PC-9 (cell line): ENCODE measurements around the gene PI4K2A. TPM values are rescaled to one million over a fixed set of nuclear protein-coding genes. Genes with fewer than 3 reads are reported as not detected.
A peak's percentile ranks its signal among the peaks of the same experiment; 100 is the strongest.

Experiments
- BruUV-seq: library from RNA; stranded (reverse); fragments of 400-500 nt; replicated peaks from 2 replicates; lab custom pipeline; 2021; lab: Mats Ljungman, UMichigan
- CTCF ChIA-PET: fragments of 300-600 bp; sonication (Branson Sonifier 250); formaldehyde crosslinking; loops from one replicate; lab custom pipeline; 2022; ENCODE audit warnings: antibody characterized with exemption; lab: Charles Lee
- POLR2A ChIA-PET: fragments of 300-600 bp; sonication (Branson Sonifier 250); formaldehyde crosslinking; loops from one replicate; lab custom pipeline; 2022; ENCODE audit warnings: antibody characterized with exemption; ENCODE audit not compliant: unreplicated experiment; lab: Charles Lee
- DNase-seq, 2 experiments: peaks; one replicate each; pipeline versions ENCODE4 v3.0.0 to v3.0.0-alpha.2; 2015 to 2022; ENCODE audit warnings: mixed read lengths in 1 of 2
- H2AFZ ChIP-seq: fragments of 200-600 bp; sonication (generic); 2 replicates; pipeline ENCODE4 v1.8.1; 2017; ENCODE audit warnings: antibody characterized with exemption
- H3F3A ChIP-seq: fragments of 200-600 bp; sonication (generic); 2 replicates; pipeline ENCODE4 v1.8.1; 2017; ENCODE audit warnings: antibody characterized with exemption, mild to moderate bottlenecking, low read depth; ENCODE audit not compliant: insufficient read depth
- H3K27ac ChIP-seq: fragments of 200-600 bp; sonication (generic); 2 replicates; pipeline ENCODE4 v1.6.1; 2016; ENCODE audit warnings: mixed run types
- H3K27me3 ChIP-seq: fragments of 200-600 bp; sonication (generic); 2 replicates; pipeline ENCODE4 v1.6.1; 2016; ENCODE audit warnings: low read depth, mixed run types; ENCODE audit not compliant: insufficient read depth
- H3K36me3 ChIP-seq: fragments of 200-600 bp; sonication (generic); 2 replicates; pipeline ENCODE4 v1.6.1; 2016; ENCODE audit warnings: low read depth, mixed run types
- H3K4me1 ChIP-seq: fragments of 200-600 bp; sonication (generic); replicated peaks from 2 replicates; pipeline ENCODE4 v1.6.1; 2016; ENCODE audit warnings: mixed run types; ENCODE audit not compliant: insufficient read depth
- H3K4me2 ChIP-seq: fragments of 200-600 bp; sonication (generic); 2 replicates; pipeline ENCODE4 v1.6.1; 2017; ENCODE audit warnings: mixed run types
- H3K4me3 ChIP-seq: fragments of 200-600 bp; sonication (generic); 2 replicates; pipeline ENCODE4 v1.6.1; 2016; ENCODE audit warnings: mixed run types
- H3K79me2 ChIP-seq: fragments of 200-600 bp; sonication (generic); 2 replicates; pipeline ENCODE4 v1.6.1; 2017; ENCODE audit warnings: low read depth, mixed run types
- H3K9me2 ChIP-seq: fragments of 200-600 bp; sonication (generic); 2 replicates; pipeline ENCODE4 v1.8.1; 2017; ENCODE audit warnings: mild to moderate bottlenecking; ENCODE audit not compliant: insufficient read depth
- H3K9me3 ChIP-seq: fragments of 200-600 bp; sonication (generic); 2 replicates; pipeline ENCODE4 v1.8.1; 2016; ENCODE audit warnings: low read depth; ENCODE audit not compliant: insufficient read depth
- H4K20me1 ChIP-seq: fragments of 200-600 bp; sonication (generic); 2 replicates; pipeline ENCODE4 v1.8.1; 2017; ENCODE audit not compliant: insufficient read depth
- EZH2 ChIP-seq: fragments of 200-600 bp; sonication (generic); IDR thresholded peaks from 2 replicates; pipeline ENCODE4 v1.8.0; 2017; ENCODE audit warnings: antibody characterized with exemption, low read depth
- intact Hi-C: fragments of 100-400 bp; cut with micrococcal nuclease; formaldehyde crosslinking; loops from one replicate; pipeline ENCODE4 v1.10.0; 2022; ENCODE audit not compliant: unreplicated experiment
- total RNA-seq: library from RNA; stranded (reverse); gene quantifications from 2 replicates; pipeline ENCODE4 v1.2.3, GENCODE V29; 2021
- TF ChIP-seq, protein P1 (sequence below): fragments of 200-600 bp; sonication (generic); conservative IDR thresholded peaks from 2 replicates; pipeline ENCODE4 v1.6.1; 2017; ENCODE audit warnings: mixed run types, antibody characterized with exemption, mild to moderate bottlenecking, moderate library complexity

The PI4K2A gene
- total RNA-seq, 1 experiment from 2014 or later = 20.3 TPM

DNA sequence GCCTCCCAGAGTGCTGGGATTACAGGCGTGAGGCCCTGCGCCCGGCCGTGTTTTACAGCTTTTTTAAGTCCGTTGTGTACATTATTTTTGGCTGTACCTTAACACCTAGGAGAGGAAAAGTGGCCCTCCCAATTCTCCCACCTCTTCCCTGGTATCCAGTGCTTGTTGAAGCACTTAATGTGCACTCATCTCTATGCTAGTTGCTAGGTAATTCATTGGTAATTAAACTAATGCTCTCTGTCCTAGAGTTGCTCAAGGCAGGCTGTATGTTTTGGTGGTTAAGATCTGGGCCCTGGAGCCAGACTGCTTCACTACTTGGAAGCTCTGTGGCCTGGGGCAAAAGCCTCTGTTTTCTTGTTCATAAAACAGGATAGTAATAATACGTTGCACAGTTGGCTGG lies 27.0 kb downstream of the PI4K2A start:
- ChIA-PET CTCF (no interaction called here), POLR2A (no interaction called here)
- Histone ChIP-seq H3K36me3 (no peaks in the 10 kb centered on the region), H2AFZ (no peak overlapping the region), H3K79me2 (no peaks in the 10 kb centered on the region), H3K27ac (no peak overlapping the region), H3F3A (no peaks in the 10 kb centered on the region), H3K4me1 (no peaks in the 10 kb centered on the region), H3K4me2 (no peak overlapping the region), H3K4me3 (no peak overlapping the region), H3K9me2 (no peaks in the 10 kb centered on the region), H3K9me3 (no peaks in the 10 kb centered on the region), H3K27me3 (no peaks in the 10 kb centered on the region), H4K20me1 (no peaks in the 10 kb centered on the region)
- no peak for DNase-seq
- no TSS peak for BruUV-seq
- intact Hi-C loops = no loop called here
- TF ChIP-seq, protein P1, sequence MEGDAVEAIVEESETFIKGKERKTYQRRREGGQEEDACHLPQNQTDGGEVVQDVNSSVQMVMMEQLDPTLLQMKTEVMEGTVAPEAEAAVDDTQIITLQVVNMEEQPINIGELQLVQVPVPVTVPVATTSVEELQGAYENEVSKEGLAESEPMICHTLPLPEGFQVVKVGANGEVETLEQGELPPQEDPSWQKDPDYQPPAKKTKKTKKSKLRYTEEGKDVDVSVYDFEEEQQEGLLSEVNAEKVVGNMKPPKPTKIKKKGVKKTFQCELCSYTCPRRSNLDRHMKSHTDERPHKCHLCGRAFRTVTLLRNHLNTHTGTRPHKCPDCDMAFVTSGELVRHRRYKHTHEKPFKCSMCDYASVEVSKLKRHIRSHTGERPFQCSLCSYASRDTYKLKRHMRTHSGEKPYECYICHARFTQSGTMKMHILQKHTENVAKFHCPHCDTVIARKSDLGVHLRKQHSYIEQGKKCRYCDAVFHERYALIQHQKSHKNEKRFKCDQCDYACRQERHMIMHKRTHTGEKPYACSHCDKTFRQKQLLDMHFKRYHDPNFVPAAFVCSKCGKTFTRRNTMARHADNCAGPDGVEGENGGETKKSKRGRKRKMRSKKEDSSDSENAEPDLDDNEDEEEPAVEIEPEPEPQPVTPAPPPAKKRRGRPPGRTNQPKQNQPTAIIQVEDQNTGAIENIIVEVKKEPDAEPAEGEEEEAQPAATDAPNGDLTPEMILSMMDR = no peak
- TF ChIP-seq EZH2 = no peak

DNA sequence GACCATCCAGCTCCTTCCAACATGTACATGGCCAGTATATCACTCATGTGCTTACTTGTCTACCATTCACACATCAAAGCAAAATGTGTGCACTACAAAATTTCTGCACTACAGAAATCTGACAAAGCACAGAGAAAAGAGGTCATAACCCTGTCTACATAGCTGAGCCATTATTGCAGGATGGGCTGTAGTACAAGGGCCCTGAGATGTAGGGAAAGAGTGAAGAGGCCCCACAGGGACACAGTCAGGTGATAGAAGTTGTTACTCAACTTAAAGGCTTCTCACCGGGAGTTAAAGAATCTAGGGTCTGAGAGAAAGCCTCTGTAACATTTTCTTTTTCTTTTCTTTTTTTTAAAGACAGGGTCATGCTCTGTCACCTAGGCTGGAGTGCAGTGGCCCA lies 29.1 kb downstream of the PI4K2A start:
- no peak overlapping the region for H3K4me2 ChIP-seq
- no peaks in the 10 kb centered on the region for H3K36me3 ChIP-seq
- TF ChIP-seq, protein P1 = no peak
- TF ChIP-seq EZH2 = no peak
- no peaks in the 10 kb centered on the region for H3F3A ChIP-seq
- no peaks in the 10 kb centered on the region for H3K79me2 ChIP-seq
- H3K9me2 ChIP-seq = no peaks in the 10 kb centered on the region
- BruUV-seq = no TSS peak
- no peaks in the 10 kb centered on the region for H4K20me1 ChIP-seq
- H3K9me3 ChIP-seq = no peaks in the 10 kb centered on the region
- no peaks in the 10 kb centered on the region for H3K4me1 ChIP-seq
- intact Hi-C loops = no loop called here
- DNase-seq = no peak
- H3K27me3 ChIP-seq = no peaks in the 10 kb centered on the region
- H3K4me3 ChIP-seq = no peak overlapping the region
- no peak overlapping the region for H3K27ac ChIP-seq
- no peak overlapping the region for H2AFZ ChIP-seq
- POLR2A ChIA-PET = no interaction called here
- CTCF ChIA-PET = no interaction called here

DNA sequence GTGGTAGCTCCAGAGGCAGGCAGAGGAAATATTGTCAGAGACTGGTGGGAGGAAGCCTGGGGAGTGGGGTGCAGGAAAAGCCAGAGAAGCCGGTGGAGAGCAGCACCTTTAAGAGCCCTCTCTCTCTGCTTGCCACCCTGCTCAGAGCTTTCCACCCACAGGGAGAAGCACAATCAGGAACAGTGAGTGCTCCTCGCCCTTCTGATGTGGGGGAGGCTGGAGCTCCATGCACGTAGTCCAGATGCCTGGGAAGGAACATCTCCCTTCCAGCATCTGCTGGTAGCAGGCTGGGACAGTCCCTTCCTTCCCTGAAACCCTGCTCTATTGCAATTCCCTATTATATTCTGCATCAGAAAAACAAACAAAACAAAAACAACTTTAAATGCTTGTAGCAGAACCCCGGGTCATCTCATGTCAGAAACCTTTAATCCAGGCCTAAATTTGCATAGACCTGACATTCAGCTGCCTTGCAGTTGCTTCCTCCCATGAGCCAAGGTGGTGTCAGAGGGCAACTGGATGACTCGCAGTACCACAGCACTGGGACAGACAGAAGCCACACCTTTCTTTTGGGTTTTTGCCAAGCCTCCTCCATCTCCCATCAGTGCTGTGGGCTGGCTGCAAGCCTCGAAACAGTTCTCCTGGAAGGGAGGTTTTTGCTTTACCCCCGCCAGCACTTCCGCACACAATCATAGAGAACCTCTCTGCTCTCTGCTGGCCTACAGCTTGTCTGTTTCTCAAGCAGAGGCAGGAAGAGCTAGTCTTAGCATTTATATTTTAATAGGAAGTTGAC lies 33.5 kb downstream of the PI4K2A start:
- H3K79me2 ChIP-seq = no peaks in the 10 kb centered on the region
- no peak overlapping the region for H3K4me3 ChIP-seq
- no peaks in the 10 kb centered on the region for H3K27me3 ChIP-seq
- TF ChIP-seq EZH2 = no peak
- TF ChIP-seq, protein P1 = no peak
- H3K9me3 ChIP-seq = no peaks in the 10 kb centered on the region
- peaks cover 3% of the 10 kb centered on the region; the same call in 1 of the 2 replicates for H3F3A ChIP-seq
- no peaks in the 10 kb centered on the region for H3K4me1 ChIP-seq
- no peak overlapping the region for H2AFZ ChIP-seq
- no peak overlapping the region for H3K27ac ChIP-seq
- no peak overlapping the region for H3K4me2 ChIP-seq
- intact Hi-C loops = no loop called here
- DNase-seq = peak in 1 of 2 experiments; percentile 56
- no peaks in the 10 kb centered on the region for H4K20me1 ChIP-seq
- no TSS peak for BruUV-seq
- no peaks in the 10 kb centered on the region for H3K9me2 ChIP-seq
- ChIA-PET CTCF (no interaction called here), POLR2A (no interaction called here)
- H3K36me3 ChIP-seq = peaks cover 4% of the 10 kb centered on the region; the same call in 1 of the 2 replicates
